ENCODE data around the gene CDH11. TPM values are rescaled to one million over a fixed set of nuclear protein-coding genes. Genes with fewer than 3 reads are reported as not detected.

Gene CDH11
- total and polyA plus RNA-seq, 2 of the 4 experiments (the other 2 are of a cell fraction): 266 to 601 TPM

DNA sequence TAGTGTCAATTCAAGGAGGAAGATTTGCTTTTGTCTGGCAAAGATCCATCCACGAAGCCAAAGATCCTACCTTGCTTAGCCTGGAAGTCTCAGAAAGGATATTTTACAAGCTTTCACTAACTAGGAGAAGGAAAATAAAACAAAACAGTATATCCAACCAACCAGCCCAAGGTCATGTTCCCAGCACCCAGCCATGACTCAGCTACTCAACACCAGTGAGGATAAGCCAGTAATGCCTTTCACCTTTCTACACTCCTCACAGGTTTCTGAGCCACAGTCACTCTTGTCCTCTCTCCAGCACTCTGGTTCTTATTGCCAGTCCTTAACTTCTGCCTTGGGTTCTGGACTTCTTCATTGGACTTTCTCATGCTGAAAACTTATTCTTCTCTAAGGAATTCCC lies 116.2 kb downstream of the CDH11 start:
- no peaks in the 10 kb centered on the region; the same call in 1 of the 2 replicates for H3K4me1 ChIP-seq (ENCODE audit: control insufficient read depth, insufficient read depth, low read length)
- no peak for TF ChIP-seq FOS (IDR thresholded peaks at IDR 0.05; ENCODE audit: low read depth, low read length)
- TF ChIP-seq NFE2L2 (IDR thresholded peaks at IDR 0.05; ENCODE audit: low read depth, low read length): peak; percentile 39; the same call in 1 of the 2 replicates
- TF ChIP-seq SMC3 (IDR thresholded peaks at IDR 0.05; ENCODE audit: low read depth, low read length): no peak
- peaks cover 9% of the 10 kb centered on the region for H4K20me1 ChIP-seq (ENCODE audit: insufficient read depth, low read length)
- no CpG with 5 or more reads among the region's 1 CpG for WGBS, 2 experiments (ENCODE audit: extremely low coverage in 2 of 2, insufficient read length in 1 of 2)
- H3K36me3 ChIP-seq (ENCODE audit: control insufficient read depth, insufficient read depth, low read length): peaks cover 38% of the 10 kb centered on the region
- dilution Hi-C loops (cut with HindIII; ENCODE audit: low sequenced_read_pairs, unreplicated experiment) (no loop called here), intact Hi-C loops (cut with micrococcal nuclease) (no loop called here), in situ Hi-C loops (cut with MboI; ENCODE audit: low sequenced_read_pairs) (no loop called here)
- ATAC-seq (ENCODE audit: low read depth) (peak; percentile 36; the same call in 1 of the 2 replicates), DNase-seq (peak; percentile 46)
- H2AK9ac ChIP-seq (replicated peaks; ENCODE audit: low read depth, low read length, poor library complexity): no peak overlapping the region
- H3K18ac ChIP-seq (ENCODE audit: low read depth, low read length): no peak overlapping the region
- H3K27me3 ChIP-seq (ENCODE audit: control insufficient read depth, insufficient read depth, low read length): no peaks in the 10 kb centered on the region
- no peak overlapping the region for H3K14ac ChIP-seq (replicated peaks; ENCODE audit: low read depth, low read length)
- H3K79me1 ChIP-seq (ENCODE audit: low read depth in 1 of 2, low read length in 2 of 2): peaks cover 24 to 58% of the 10 kb centered on the region in 2 experiments
- no peak overlapping the region for H2AK5ac ChIP-seq (ENCODE audit: low read depth, low read length)
- CTCF ChIA-PET: no interaction called here
- POLR2A ChIA-PET (ENCODE audit: unreplicated experiment): no interaction called here
- no peak overlapping the region for H4K8ac ChIP-seq (ENCODE audit: low read depth in 2 of 2, low read length in 2 of 2)
- no peak overlapping the region for H4K5ac ChIP-seq (ENCODE audit: low read depth, low read length)
- no peak overlapping the region for H2BK15ac ChIP-seq (ENCODE audit: low read depth, low read length)
- H3K23ac ChIP-seq (ENCODE audit: low read depth, low read length): no peak overlapping the region
- H2BK120ac ChIP-seq (ENCODE audit: low read depth, low read length): no peak overlapping the region
- no peak overlapping the region for H2BK20ac ChIP-seq (ENCODE audit: low read depth, low read length)
- H3K9ac ChIP-seq (ENCODE audit: low read depth, low read length): no peak overlapping the region
- H3K9me1 ChIP-seq (ENCODE audit: insufficient read depth, low read length): peaks cover 9% of the 10 kb centered on the region
- H2BK5ac ChIP-seq (ENCODE audit: low read depth, low read length, poor library complexity, severe bottlenecking): no peak overlapping the region
- H4K91ac ChIP-seq (ENCODE audit: insufficient read depth, low read depth, low read length): no peak overlapping the region
- no peak overlapping the region for H3K4ac ChIP-seq (ENCODE audit: low read depth, low read length)
- no peak overlapping the region for H3K4me3 ChIP-seq (ENCODE audit: insufficient read depth, low read depth, low read length)
- H3K9me3 ChIP-seq (ENCODE audit: control insufficient read depth, insufficient read depth, low read length): no peaks in the 10 kb centered on the region
- no TSS peak for BruUV-seq (replicated peaks)
- no peak overlapping the region for H3K56ac ChIP-seq (ENCODE audit: extremely low read depth, insufficient read depth, low read length)
- H3K27ac ChIP-seq (ENCODE audit: insufficient read depth, low read length): no peak overlapping the region
- H3K4me2 ChIP-seq (ENCODE audit: low read depth, low read length): no peak overlapping the region
- no peak overlapping the region for H2AFZ ChIP-seq (replicated peaks; ENCODE audit: low read length, poor library complexity)
